ENCODE data around the gene SMIM5. TPM values are rescaled to one million over a fixed set of nuclear protein-coding genes. Genes with fewer than 3 reads are reported as not detected.

SMIM5 gene
- polyA plus RNA-seq, 2 of the 4 experiments (the other 2 are of a cell fraction) = 0.15 to 0.25 TPM

DNA sequence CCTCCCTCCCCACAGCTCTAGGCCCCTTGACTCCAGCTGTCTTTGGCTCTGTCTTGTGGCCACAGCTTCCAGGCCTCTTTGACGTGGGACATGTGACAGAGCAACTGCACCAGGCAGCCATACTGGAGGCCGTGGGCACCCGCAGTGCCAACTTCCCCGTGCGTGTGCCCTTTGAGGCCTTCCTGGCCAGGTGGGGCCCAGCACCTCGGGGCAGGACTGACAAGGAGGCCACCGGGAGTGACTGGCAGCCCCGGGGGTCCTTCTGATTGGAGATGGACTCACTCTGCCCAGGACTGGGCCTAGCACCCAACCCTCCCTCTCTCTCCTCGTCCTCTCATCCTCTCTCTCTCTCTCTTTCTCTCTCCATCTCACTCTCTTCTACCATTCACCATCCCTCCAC, 30.1 kb upstream of the SMIM5 start:
- ATAC-seq (peak in 1 of 2 experiments; percentile 15; a peak in 3 of 6 replicates), FAIRE-seq (no peak), DNase-seq (ENCODE audit: low read depth in 1 of 2, low spot score in 1 of 2) (no peak)
- Histone ChIP-seq H3K4me1 (peaks cover 43% of the 10 kb centered on the region), H3K9me3 (no peaks in the 10 kb centered on the region), H3K4me2 (peak overlapping the region; percentile 55; the same call in 2 of the 3 replicates), H3K4me3 (no peak overlapping the region), H3K27ac (peak overlapping the region; percentile 61 to 64)
- WGBS (ENCODE audit: missing lambda C conversion rate) = 89% methylated on average over 9 of the region's 9 CpGs
- no peak for TF ChIP-seq POLR2A (IDR thresholded peaks at IDR 0.05; ENCODE audit: low read length)
- TF ChIP-seq, protein P1, sequence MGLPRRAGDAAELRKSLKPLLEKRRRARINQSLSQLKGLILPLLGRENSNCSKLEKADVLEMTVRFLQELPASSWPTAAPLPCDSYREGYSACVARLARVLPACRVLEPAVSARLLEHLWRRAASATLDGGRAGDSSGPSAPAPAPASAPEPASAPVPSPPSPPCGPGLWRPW (IDR thresholded peaks at IDR 0.05) = no peak
- TF ChIP-seq BHLHE40 (IDR thresholded peaks at IDR 0.05; ENCODE audit: low read depth, low read length) = no peak
- TF ChIP-seq HDAC2 (IDR thresholded peaks at IDR 0.05) = no peak
- no peak for TF ChIP-seq FOSB (CRISPR knock-in tag; IDR thresholded peaks at IDR 0.05)
- TF ChIP-seq, protein P2, sequence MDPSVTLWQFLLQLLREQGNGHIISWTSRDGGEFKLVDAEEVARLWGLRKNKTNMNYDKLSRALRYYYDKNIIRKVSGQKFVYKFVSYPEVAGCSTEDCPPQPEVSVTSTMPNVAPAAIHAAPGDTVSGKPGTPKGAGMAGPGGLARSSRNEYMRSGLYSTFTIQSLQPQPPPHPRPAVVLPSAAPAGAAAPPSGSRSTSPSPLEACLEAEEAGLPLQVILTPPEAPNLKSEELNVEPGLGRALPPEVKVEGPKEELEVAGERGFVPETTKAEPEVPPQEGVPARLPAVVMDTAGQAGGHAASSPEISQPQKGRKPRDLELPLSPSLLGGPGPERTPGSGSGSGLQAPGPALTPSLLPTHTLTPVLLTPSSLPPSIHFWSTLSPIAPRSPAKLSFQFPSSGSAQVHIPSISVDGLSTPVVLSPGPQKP (IDR thresholded peaks at IDR 0.05; ENCODE audit: low read depth, low read length) = no peak
- no peak for TF ChIP-seq JUN (IDR thresholded peaks at IDR 0.05)
- TF ChIP-seq SMC3 (IDR thresholded peaks at IDR 0.05) = no peak
- TF ChIP-seq CBX8 (IDR thresholded peaks at IDR 0.05) = no peak
- no peak for TF ChIP-seq HOXB13 (CRISPR knock-in tag; IDR thresholded peaks at IDR 0.05; ENCODE audit: low read depth)
- no peak for TF ChIP-seq RNF2 (IDR thresholded peaks at IDR 0.05; ENCODE audit: borderline replicate concordance, low read depth)
- TF ChIP-seq, protein P3, sequence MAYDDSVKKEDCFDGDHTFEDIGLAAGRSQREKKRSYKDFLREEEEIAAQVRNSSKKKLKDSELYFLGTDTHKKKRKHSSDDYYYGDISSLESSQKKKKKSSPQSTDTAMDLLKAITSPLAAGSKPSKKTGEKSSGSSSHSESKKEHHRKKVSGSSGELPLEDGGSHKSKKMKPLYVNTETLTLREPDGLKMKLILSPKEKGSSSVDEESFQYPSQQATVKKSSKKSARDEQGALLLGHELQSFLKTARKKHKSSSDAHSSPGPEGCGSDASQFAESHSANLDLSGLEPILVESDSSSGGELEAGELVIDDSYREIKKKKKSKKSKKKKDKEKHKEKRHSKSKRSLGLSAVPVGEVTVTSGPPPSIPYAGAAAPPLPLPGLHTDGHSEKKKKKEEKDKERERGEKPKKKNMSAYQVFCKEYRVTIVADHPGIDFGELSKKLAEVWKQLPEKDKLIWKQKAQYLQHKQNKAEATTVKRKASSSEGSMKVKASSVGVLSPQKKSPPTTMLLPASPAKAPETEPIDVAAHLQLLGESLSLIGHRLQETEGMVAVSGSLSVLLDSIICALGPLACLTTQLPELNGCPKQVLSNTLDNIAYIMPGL (CRISPR knock-in tag; IDR thresholded peaks at IDR 0.05; ENCODE audit: borderline replicate concordance) = no peak
- no peak for TF ChIP-seq KDM1A (IDR thresholded peaks at IDR 0.05; ENCODE audit: low read depth)
- no peak for TF ChIP-seq EP300 (IDR thresholded peaks at IDR 0.05)
- no peak for TF ChIP-seq ZNF302 (CRISPR knock-in tag; IDR thresholded peaks at IDR 0.05)
- POLR2A ChIA-PET = interaction anchor here (0.6 to 1.4 kb wide), 2 partner anchors 64 to 169 kb away, joined by 3 to 5 read pairs; partner anchors contain the start of genes RECQL5 and SAP30BP
- CTCF ChIA-PET = interaction anchor here (0.6 to 29.9 kb wide), 11 partner anchors 11 to 147 kb away, joined by 3 to 926 read pairs (median 7); partner anchors contain the start of genes LLGL2 and SMIM5

DNA sequence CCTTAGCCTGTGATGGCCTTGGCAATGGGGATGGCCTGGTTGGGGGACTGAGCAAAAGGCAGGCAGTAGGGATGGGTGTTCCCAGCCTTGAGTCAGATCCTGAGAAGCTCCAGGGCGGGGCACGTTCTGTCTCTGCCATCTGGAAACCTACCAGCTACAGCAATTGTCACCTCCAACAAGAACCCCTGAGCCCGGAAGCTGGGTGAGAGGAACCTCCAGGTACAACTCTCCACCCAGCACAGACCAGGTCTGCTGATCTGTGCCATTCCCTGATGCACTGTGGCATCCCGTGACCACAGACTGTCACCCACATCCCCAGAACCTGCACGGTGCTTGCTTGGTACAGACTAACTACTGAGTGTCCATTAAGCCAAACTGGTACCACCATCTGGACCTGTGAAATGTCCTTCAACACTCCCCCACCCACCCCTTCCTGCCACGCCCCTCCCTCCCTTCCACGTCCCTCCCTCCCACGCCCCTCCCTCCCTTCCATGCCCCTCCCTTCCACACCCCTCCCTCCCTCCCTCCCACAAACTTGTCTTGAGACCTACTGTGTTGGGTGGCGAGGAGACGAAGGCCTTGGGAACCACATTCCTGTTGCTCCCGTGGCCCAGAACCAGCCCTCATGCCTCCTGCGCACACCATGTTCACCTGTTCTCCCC, 29.1 kb upstream of the SMIM5 start:
- H3K9me3 ChIP-seq = no peaks in the 10 kb centered on the region
- H3K4me1 ChIP-seq = peaks cover 45% of the 10 kb centered on the region
- DNase-seq (ENCODE audit: low read depth in 1 of 2, low spot score in 1 of 2) (peak in 1 of 2 experiments; percentile 55), FAIRE-seq (no peak), ATAC-seq (peak; percentile 45 to 53)
- 73% methylated on average over 6 of the region's 12 CpGs for WGBS (ENCODE audit: missing lambda C conversion rate)
- CTCF ChIA-PET = interaction anchor here (1.1 to 29.9 kb wide), 5 partner anchors 12 to 146 kb away, joined by 3 to 926 read pairs (median 45); partner anchors contain the start of gene SMIM5
- POLR2A ChIA-PET = interaction anchor here (1.4 kb wide), 1 partner anchor 63 kb away, joined by 5 read pairs; the partner anchor contains the start of genes RECQL5 and SAP30BP
- peak overlapping the region; percentile 55 for H3K4me2 ChIP-seq
- no peak overlapping the region for H3K4me3 ChIP-seq
- TF ChIP-seq JUNB (IDR thresholded peaks at IDR 0.05) (no peak), TP53 (CRISPR knock-in tag; IDR thresholded peaks at IDR 0.05) (0 out of 2 replicates have a peak, but pooled peaks have one; percentile 23)
- H3K27ac ChIP-seq = peak overlapping the region; percentile 61 to 64

DNA sequence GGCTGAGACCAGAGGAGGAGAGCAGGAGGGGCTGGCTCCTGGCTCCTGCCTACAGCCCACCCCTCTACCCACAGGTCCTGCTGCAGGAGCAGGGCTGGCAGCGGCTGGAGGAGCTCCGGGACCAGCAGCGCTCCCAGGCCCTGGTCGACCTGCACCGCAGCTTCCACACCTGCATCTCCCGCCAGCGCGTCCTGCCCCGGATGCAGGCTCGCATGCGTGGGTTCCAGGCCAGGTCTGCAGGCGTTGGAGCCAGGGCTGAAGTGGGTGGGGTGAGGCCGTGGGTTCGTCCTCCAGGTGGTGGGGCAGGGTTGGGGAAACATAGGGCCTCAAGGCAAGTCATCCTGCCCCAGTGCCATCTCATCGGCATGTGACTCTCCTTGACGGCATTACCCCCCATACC, 27.4 kb upstream of the SMIM5 start:
- no peak for DNase-seq (ENCODE audit: low read depth in 1 of 2, low spot score in 1 of 2)
- peaks cover 55% of the 10 kb centered on the region for H3K4me1 ChIP-seq
- TF ChIP-seq RARB (CRISPR knock-in tag; IDR thresholded peaks at IDR 0.05) (no peak), HDAC2 (IDR thresholded peaks at IDR 0.05) (no peak), CBX2 (IDR thresholded peaks at IDR 0.05; ENCODE audit: borderline replicate concordance, low read depth) (no peak), HOXB13 (CRISPR knock-in tag; IDR thresholded peaks at IDR 0.05; ENCODE audit: low read depth) (no peak), MYC (IDR thresholded peaks at IDR 0.05; ENCODE audit: borderline replicate concordance, low read length) (no peak), PHF8 (IDR thresholded peaks at IDR 0.05; ENCODE audit: borderline replicate concordance, low read depth) (no peak), POLR2AphosphoS2 (conservative IDR thresholded peaks at IDR 0.05; ENCODE audit: low read length) (no peak)
- TF ChIP-seq, protein P4, sequence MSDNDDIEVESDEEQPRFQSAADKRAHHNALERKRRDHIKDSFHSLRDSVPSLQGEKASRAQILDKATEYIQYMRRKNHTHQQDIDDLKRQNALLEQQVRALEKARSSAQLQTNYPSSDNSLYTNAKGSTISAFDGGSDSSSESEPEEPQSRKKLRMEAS (IDR thresholded peaks at IDR 0.05) = no peak
- TF ChIP-seq, protein P1 (IDR thresholded peaks at IDR 0.05) = no peak
- TF ChIP-seq, protein P5, sequence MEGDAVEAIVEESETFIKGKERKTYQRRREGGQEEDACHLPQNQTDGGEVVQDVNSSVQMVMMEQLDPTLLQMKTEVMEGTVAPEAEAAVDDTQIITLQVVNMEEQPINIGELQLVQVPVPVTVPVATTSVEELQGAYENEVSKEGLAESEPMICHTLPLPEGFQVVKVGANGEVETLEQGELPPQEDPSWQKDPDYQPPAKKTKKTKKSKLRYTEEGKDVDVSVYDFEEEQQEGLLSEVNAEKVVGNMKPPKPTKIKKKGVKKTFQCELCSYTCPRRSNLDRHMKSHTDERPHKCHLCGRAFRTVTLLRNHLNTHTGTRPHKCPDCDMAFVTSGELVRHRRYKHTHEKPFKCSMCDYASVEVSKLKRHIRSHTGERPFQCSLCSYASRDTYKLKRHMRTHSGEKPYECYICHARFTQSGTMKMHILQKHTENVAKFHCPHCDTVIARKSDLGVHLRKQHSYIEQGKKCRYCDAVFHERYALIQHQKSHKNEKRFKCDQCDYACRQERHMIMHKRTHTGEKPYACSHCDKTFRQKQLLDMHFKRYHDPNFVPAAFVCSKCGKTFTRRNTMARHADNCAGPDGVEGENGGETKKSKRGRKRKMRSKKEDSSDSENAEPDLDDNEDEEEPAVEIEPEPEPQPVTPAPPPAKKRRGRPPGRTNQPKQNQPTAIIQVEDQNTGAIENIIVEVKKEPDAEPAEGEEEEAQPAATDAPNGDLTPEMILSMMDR (IDR thresholded peaks at IDR 0.05) = no peak
- 88% methylated on average over 14 of the region's 16 CpGs for WGBS (ENCODE audit: missing lambda C conversion rate)
- no peak for ATAC-seq
- H3K4me3 ChIP-seq = no peak overlapping the region
- FAIRE-seq = no peak
- H3K9me3 ChIP-seq = no peaks in the 10 kb centered on the region
- ChIA-PET CTCF (interaction anchor here (1.8 to 29.9 kb wide), 5 partner anchors 13 to 144 kb away, joined by 5 to 926 read pairs (median 45); partner anchors contain the start of gene SMIM5), POLR2A (no interaction called here)
- H3K27ac ChIP-seq = peak overlapping the region in 1 of 2 experiments; percentile 44; a peak in 2 of 6 replicates
- H3K4me2 ChIP-seq = no peak overlapping the region
